Ishikawa (cell line): ENCODE results near the gene METTL21A.

Experiments
- CEBPB ChIP-seq: IDR thresholded peaks from 2 replicates; pipeline ENCODE4 v1.6.1; 2012
- EP300 ChIP-seq: IDR thresholded peaks from 2 replicates; pipeline ENCODE4 v1.6.1; 2012; ENCODE audit warnings: borderline replicate concordance
- MAX ChIP-seq: IDR thresholded peaks from 2 replicates; pipeline ENCODE4 v1.6.1; 2012
- RAD21 ChIP-seq: IDR thresholded peaks from 2 replicates; pipeline ENCODE4 v1.6.1; 2012; ENCODE audit warnings: low read depth
- REST ChIP-seq: IDR thresholded peaks from 2 replicates; pipeline ENCODE4 v1.6.1; 2012; ENCODE audit warnings: low read depth, mild to moderate bottlenecking
- TAF1 ChIP-seq: IDR thresholded peaks from 2 replicates; pipeline ENCODE4 v1.6.1; 2012; ENCODE audit warnings: low read depth, mild to moderate bottlenecking
- TEAD4 ChIP-seq: IDR thresholded peaks from 2 replicates; pipeline ENCODE4 v1.6.1; 2012
- YY1 ChIP-seq: IDR thresholded peaks from 2 replicates; pipeline ENCODE4 v1.6.1; 2012; ENCODE audit warnings: low read depth

- TF ChIP-seq MAX (no peak), TAF1 (no peak), RAD21 (no peak), YY1 (no peak), EP300 (no peak), REST (no peak), TEAD4 (no peak), CEBPB (no peak)
Observed at GRCh38 chr2:207617011-207617671, 8.1 kb downstream of the METTL21A start.
